ENCODE measurements around the gene CCDC175. TPM values are rescaled to one million over a fixed set of nuclear protein-coding genes. Genes with fewer than 3 reads are reported as not detected.

CCDC175 gene
- total RNA-seq, 1 experiment from 2014 or later = not detected

DNA sequence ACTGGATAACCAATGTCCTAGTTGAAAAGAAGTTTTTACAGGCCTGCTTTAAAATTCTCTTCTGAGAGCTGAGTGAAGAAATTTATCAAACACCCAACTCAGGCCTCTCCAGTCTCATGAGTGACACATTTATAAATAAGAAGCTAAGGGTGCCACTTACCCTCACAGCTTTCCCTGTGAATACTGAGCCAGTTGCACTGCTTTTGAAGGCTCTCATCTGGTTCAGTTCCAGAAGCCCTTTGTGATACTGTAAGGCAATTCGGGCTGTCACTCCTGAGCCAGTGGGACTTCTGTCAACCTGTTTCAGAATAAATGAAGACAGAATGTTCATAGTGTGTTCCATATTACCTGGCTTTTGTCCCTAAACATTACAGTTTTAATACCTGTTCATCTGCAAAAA, 100.9 kb downstream of the CCDC175 start:
- intact Hi-C loops (cut with micrococcal nuclease; ENCODE audit: unreplicated experiment) = no loop called here
- ChIA-PET CTCF (no interaction called here), POLR2A (ENCODE audit: unreplicated experiment) (no interaction called here)
- no peaks in the 10 kb centered on the region for H3K9me2 ChIP-seq (ENCODE audit: insufficient read depth)
- peaks cover 11% of the 10 kb centered on the region for H3K4me1 ChIP-seq (replicated peaks; ENCODE audit: insufficient read depth)
- H3K4me2 ChIP-seq = no peak overlapping the region
- H3K79me2 ChIP-seq (ENCODE audit: low read depth) = peaks cover 39% of the 10 kb centered on the region
- no peak for DNase-seq
- peaks cover 13% of the 10 kb centered on the region for H4K20me1 ChIP-seq (ENCODE audit: insufficient read depth)
- no peak for TF ChIP-seq EZH2 (IDR thresholded peaks at IDR 0.05; ENCODE audit: low read depth)
- no peaks in the 10 kb centered on the region for H3K9me3 ChIP-seq (ENCODE audit: insufficient read depth, low read depth)
- H3F3A ChIP-seq (ENCODE audit: insufficient read depth, low read depth) = no peaks in the 10 kb centered on the region
- no peak overlapping the region for H3K4me3 ChIP-seq
- no peaks in the 10 kb centered on the region for H3K27me3 ChIP-seq (ENCODE audit: insufficient read depth, low read depth)
- peaks cover 70% of the 10 kb centered on the region for H3K36me3 ChIP-seq (ENCODE audit: low read depth)
- H2AFZ ChIP-seq = no peak overlapping the region
- no peak overlapping the region for H3K27ac ChIP-seq
- no TSS peak for BruUV-seq (replicated peaks)

DNA sequence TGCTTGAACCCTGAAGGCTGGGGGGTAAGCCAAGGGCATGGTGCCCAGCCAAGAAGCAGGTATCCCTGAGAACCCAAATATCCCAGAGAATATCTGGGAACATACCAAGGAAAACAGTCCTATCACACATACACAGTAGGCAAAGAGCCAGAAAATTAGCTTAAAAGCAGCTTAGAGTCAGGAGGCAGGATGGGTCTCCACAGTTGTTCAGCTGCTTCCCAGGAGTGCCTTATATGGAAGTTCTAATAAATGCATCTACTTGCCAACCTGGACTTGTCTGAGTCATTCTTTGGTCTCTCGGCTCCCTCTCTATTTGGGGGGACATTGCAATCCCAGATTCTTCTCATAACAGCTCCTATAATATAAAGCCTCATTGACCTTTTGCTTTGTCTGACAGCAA, 102.4 kb downstream of the CCDC175 start:
- intact Hi-C loops (cut with micrococcal nuclease; ENCODE audit: unreplicated experiment) = no loop called here
- DNase-seq = no peak
- Histone ChIP-seq H3F3A (ENCODE audit: insufficient read depth, low read depth) (no peaks in the 10 kb centered on the region), H3K27me3 (ENCODE audit: insufficient read depth, low read depth) (no peaks in the 10 kb centered on the region), H3K4me3 (no peak overlapping the region), H3K27ac (no peak overlapping the region), H3K4me1 (replicated peaks; ENCODE audit: insufficient read depth) (no peaks in the 10 kb centered on the region), H3K9me3 (ENCODE audit: insufficient read depth, low read depth) (no peaks in the 10 kb centered on the region), H4K20me1 (ENCODE audit: insufficient read depth) (peaks cover 13% of the 10 kb centered on the region), H2AFZ (no peak overlapping the region), H3K4me2 (no peak overlapping the region), H3K79me2 (ENCODE audit: low read depth) (peaks cover 24% of the 10 kb centered on the region), H3K9me2 (ENCODE audit: insufficient read depth) (no peaks in the 10 kb centered on the region), H3K36me3 (ENCODE audit: low read depth) (peaks cover 63% of the 10 kb centered on the region)
- ChIA-PET POLR2A (ENCODE audit: unreplicated experiment) (no interaction called here), CTCF (no interaction called here)
- TF ChIP-seq, protein P1, sequence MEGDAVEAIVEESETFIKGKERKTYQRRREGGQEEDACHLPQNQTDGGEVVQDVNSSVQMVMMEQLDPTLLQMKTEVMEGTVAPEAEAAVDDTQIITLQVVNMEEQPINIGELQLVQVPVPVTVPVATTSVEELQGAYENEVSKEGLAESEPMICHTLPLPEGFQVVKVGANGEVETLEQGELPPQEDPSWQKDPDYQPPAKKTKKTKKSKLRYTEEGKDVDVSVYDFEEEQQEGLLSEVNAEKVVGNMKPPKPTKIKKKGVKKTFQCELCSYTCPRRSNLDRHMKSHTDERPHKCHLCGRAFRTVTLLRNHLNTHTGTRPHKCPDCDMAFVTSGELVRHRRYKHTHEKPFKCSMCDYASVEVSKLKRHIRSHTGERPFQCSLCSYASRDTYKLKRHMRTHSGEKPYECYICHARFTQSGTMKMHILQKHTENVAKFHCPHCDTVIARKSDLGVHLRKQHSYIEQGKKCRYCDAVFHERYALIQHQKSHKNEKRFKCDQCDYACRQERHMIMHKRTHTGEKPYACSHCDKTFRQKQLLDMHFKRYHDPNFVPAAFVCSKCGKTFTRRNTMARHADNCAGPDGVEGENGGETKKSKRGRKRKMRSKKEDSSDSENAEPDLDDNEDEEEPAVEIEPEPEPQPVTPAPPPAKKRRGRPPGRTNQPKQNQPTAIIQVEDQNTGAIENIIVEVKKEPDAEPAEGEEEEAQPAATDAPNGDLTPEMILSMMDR (conservative IDR thresholded peaks at IDR 0.05) = no peak
- TF ChIP-seq EZH2 (IDR thresholded peaks at IDR 0.05; ENCODE audit: low read depth) = no peak
- BruUV-seq (replicated peaks) = no TSS peak

DNA sequence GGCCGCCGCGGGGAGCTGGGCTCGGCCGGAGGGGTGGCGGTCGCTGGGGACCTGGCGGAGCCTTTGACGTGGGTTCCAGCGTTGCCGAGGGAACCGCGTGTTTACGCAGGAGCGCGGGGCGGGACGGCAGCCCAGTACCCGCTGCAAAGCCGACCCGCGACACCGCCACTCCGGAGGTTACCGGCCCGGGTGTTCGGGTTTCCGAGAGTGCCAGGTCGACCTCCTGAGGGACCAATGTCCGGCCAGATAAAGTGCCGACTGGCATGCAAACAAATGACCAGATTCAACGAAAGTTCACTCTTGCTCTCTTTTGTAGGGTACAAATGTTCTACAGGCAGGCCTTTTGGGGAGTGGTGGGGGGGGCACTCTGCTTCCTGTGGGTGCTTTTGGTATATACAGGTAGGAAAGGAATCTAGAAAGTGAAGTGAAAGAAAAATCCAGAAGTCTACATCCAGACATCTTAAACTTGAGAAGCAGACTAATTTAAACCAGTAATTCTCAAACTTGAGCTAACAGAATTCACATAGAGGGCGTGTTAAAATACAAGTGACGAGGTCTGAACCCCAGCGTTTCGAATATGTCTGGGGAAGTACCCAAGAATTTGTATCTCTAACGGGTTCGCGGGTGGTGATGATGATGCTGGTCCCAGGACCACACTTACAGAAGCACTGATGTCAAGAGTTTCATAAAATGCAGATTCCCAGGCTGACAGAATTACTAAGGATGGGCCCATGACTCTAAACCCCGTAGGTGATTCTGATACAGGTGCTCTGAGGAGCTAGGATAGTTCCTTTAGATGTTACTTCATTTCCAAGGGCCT, 111.1 kb downstream of the CCDC175 start, which contains the start of gene GPR135:
TSS of gene GPR135 (minus strand) at position 65 of the 820 bp plus-strand sequence. CDS start 154 bp downstream, outside the sequence.
- H4K20me1 ChIP-seq (ENCODE audit: insufficient read depth) = no peaks in the 10 kb centered on the region
- peaks cover 14% of the 10 kb centered on the region for H3K36me3 ChIP-seq (ENCODE audit: low read depth)
- no peaks in the 10 kb centered on the region for H3K27me3 ChIP-seq (ENCODE audit: insufficient read depth, low read depth)
- no peak for DNase-seq
- H3K4me2 ChIP-seq = no peak within 1 kb of the TSS
- TF ChIP-seq, protein P1 (conservative IDR thresholded peaks at IDR 0.05) = no peak
- no peak for TF ChIP-seq EZH2 (IDR thresholded peaks at IDR 0.05; ENCODE audit: low read depth)
- no peaks in the 10 kb centered on the region for H3K4me1 ChIP-seq (replicated peaks; ENCODE audit: insufficient read depth)
- no peak within 1 kb of the TSS for H3K27ac ChIP-seq
- H3K4me3 ChIP-seq = no peak within 1 kb of the TSS
- POLR2A ChIA-PET (ENCODE audit: unreplicated experiment) = no interaction called here
- no TSS peak for BruUV-seq (replicated peaks)
- H3F3A ChIP-seq (ENCODE audit: insufficient read depth, low read depth) = no peaks in the 10 kb centered on the region; the same call in 1 of the 2 replicates
- no peaks in the 10 kb centered on the region for H3K9me2 ChIP-seq (ENCODE audit: insufficient read depth)
- H3K9me3 ChIP-seq (ENCODE audit: insufficient read depth, low read depth) = no peaks in the 10 kb centered on the region
- CTCF ChIA-PET = no interaction called here
- no peaks in the 10 kb centered on the region for H3K79me2 ChIP-seq (ENCODE audit: low read depth)
- H2AFZ ChIP-seq = no peak within 1 kb of the TSS
- intact Hi-C loops (cut with micrococcal nuclease; ENCODE audit: unreplicated experiment) = no loop called here
